GM21360 (cell line): ENCODE measurements around the gene LZIC.
A peak's percentile ranks its signal among the peaks of the same experiment; 100 is the strongest.
"Not testable (repeated sequence)": the region's sequence is repeated elsewhere in the genome, so short reads cannot be mapped to it uniquely, and the experiment has no call there.

Experiments used
- ATAC-seq: cut with Tn5 transposase; IDR thresholded peaks from one replicate; pipeline ENCODE4 v1.9.1; 2021; ENCODE audit warnings: mild to moderate bottlenecking, moderate library complexity; ENCODE audit not compliant: unreplicated experiment

LZIC gene

DNA sequence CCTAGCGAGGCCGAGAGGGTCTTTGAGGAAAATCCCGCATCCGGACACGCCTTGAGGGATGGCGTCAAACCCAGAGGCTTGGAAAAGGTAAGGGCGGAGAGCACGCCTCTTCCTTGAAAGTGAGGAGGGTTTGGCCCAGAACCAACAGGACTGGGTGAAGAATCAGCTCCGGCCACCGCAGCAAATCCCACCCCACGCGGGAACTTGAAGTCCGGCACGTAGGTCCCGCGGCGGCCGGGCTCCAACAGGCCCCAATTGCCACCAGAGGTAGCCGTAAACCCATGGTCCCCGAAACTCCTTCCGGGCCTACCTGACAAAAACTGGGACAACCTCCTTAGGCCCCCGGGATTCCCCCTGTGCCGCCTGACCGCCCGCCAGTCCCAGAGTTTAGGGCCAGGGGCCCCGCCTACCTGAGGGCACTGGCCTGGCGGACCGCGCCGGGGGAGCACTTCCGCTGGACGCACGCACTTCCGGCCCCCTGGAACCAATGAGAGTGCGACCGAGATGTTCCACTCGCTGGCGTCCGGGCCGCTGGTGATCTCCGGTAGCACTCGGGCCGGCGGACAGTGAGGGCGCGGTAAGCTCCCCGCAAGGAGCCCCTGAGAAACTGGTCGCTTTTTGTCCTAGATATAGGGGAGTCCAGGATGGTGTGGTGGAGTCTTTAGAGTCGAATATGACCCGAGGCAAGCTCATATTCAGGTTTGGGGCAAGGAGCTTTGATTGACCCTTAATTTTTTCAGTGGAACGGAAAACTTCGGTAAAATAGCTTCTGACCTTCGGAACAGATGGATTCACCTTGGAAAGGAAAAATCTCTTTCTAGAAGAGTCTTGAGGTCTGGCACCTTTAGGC lies at the start of gene LZIC, which contains the start of gene NMNAT1:
Gene LZIC (minus strand): TSS at position 453 of the 850 bp plus-strand sequence. CDS start 6,772 bp downstream, outside the sequence.
Gene NMNAT1 (plus strand): TSS at position 537 of the 850 bp plus-strand sequence. CDS start 28,599 bp downstream, outside the sequence.
- ATAC-seq, result peak; percentile 94

DNA sequence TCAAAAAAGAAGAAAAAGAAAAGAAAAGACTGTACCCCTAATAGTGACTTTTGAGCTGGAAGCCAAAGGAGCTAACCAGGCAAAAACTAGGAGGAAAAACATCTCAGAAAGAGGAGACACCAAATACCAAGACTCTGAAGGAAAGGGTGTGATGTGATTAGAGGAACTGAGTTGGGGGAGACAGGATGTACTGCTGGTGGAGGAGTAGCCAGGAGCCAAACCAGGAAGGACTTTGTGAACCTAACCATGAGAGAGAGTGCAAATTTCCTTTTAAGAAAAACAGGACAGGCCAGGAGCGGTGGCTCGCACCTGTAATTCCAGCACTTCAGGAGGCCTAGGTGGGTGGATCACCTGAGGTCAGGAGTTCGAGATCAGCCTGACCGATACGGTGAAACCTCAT lies 49.7 kb upstream of the LZIC start:
- ATAC-seq, result no peak

GRCh38 chr1:9990944-9991343 lies 47.8 kb upstream of the LZIC start:
- ATAC-seq, result no peak

- no peak for ATAC-seq
These were observed 46.6 kb upstream of the LZIC start for GRCh38 chr1:9989773-9990172.

DNA sequence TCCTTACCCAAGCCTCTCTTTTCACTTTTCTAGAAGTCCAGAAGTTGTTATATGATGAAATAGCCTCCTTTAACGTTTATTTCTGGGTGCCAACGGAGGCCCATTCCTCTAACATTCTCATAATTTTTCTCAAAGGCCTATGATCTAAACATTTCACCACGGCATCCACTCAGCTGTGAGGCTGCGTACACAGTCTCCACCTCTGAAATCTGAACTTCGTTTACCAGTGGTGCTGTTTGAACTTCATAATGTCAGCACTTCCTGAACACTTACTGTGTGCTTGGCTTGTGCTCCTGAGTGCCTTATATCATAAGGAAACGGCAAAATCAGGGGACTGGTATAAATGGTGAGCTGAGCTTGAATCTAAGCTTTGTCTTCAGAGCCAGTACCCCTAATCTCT lies 41.8 kb upstream of the LZIC start:
- no peak for ATAC-seq

DNA sequence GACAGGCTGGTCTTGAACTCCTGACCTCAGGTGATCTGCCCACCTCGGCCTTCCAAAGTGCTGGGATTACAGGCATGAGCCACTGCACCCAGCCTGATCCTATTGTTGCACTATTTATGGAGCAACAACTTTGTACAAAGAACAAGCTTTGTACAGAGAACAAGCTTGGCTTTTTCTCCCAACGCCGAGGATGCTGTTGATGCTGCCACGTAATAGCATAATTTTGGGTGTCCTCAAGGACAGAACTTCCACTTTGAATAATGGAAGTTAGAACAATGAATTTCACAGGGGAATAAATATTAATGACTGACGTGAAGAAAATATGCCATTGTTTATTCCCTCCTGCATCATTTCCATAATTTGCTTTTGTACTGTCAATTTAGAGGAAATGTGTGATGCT lies 41.1 kb upstream of the LZIC start:
- ATAC-seq, result no peak

DNA sequence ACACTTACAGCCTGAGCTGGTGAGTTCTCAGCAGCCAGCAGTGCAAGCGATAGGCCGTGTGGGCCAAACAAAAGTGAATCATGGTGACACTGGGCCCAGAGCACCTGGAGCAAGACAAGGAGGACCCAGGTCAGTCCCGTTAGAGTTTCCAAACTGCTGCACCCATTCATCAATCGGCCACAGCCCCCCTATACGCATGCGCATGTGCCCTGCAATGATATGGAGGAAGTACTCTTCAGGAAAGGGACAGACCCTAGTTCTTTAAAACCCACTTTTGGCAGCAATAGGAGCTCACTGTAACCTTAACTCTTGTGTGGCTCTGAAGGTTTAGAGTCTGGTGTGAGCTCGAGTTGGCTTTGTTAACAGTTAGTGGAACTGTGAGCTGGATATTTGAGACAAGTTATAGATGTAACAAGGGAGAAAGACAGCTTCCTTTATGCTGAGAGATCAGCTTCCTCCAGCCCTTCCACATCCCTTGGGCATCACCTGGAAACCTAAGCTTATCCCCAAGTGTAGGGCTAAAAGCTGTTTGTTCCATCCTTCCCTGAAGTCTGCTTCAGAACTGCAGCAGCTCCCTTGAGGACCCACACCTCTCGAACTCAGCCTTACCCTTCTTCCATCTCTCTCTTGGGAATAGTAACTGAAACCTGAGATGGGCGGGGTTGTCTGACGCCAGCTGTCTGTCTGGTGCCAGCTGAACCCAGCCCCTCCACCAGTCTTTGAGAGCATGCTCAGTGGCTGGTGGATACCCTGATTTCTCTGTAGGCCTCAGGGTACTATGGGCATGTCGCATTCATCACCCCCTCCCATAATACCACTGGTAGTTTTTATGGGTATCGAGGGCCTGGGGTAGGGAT lies 17.7 kb upstream of the LZIC start:
- no peak for ATAC-seq

DNA sequence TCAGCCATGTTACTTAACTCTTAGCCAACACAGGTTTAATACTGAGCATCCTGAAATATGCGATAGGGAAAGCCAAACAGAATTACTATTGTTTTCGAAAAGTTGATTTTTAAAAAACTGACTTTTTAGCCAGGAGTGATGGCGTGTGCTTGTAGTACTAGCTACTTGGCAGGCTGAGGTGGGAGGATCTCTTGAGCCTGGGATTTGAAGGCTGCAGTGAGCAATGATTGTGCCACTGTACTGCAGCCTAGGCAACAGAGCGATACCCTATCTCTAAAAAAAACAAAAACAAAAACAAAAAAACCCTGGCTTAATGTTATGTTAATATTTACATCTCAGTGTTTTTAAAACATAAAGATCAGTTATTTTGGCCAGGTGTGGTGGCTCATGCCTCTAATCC lies 16.8 kb upstream of the LZIC start:
- no peak for ATAC-seq

DNA sequence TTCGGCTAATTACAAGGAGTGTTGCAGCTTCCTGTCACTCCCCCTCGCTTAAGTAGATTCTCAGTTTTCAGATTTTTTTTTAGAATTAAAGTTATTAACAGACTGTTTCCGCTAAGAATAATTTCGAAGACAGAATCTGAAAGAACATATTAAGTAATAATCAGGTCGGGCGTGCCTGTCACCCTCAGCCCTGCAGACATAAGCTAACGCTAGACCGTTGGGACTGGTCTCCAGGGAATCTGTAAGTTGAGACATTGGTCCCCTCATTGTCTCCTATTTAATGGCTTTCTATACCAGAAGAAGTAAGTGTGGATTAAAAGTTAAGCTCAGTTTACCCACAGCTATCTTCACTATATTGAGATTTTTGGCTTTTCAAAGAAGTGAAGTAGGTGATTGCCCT lies 14.5 kb upstream of the LZIC start:
- no peak for ATAC-seq

DNA sequence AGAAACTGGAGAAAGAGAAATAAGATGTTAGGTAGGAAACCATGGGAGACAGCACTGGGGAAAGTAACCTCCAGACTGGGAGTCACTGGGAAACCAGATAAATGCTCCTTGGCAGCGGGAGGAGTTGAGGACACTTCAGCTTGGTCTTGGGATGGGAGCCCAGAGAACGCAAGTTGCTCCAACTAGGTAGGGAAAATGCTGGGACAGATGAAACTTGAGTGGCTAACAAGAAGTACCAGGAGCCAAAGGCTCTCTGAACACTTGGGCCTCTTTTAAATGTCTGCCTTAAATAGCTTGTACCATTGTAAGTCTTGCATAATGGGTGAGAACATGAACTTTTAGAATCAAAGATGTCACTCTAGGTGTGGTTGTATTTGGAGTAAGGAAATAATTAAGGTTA lies 3.1 kb upstream of the LZIC start:
- no peak for ATAC-seq

GRCh38 chr1:9942399-9942938 lies 722 bp downstream of the LZIC start:
- no peak for ATAC-seq

DNA sequence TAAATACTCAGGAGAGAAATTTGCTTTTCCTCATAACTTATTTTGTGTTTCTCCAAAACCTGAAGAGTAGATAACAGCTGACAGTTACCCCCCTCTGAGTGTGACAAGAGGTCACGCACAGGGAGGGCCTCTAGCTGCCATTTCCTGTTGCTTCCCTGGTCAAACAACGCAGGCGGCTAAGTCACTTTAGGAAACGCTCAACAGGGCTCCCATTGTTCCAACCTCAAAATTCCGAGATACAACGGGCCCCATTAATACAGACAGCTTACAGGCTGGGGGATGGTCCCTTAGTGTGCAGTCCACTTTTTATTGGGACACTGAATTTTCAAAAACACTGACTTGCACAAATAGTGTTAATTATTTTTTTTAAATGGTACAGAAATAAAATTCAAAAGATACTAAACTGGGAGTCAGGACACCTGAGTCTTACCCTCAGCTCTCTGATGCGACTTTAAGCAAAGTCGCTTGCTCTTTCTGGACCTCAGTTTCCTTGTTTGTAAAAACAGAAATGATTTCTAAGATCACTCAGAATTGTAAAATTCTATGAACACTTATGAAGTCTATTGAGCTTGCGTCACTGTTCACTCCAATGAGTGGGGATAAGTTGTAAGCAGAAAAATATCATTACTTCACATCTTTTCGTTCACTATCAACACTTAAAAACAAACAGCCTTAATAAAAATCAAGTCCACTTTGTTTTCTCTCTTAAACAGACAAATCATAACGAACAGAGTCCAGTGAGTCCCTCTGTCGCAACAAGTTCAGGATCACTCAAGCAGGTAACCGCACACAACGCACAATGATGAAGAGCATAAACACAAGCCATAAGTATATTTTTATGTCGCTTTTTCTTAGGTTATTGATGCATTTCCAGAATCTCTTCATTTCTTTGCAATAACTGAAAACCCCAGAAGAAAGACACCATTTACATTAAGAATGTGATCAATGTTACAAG lies 13.5 kb downstream of the LZIC start:
- ATAC-seq, result no peak

GRCh38 chr1:9927259-9927658 lies 15.9 kb downstream of the LZIC start:
- no peak for ATAC-seq

- ATAC-seq, result no peak
These were observed 20.8 kb downstream of the LZIC start for GRCh38 chr1:9922342-9922741.

DNA sequence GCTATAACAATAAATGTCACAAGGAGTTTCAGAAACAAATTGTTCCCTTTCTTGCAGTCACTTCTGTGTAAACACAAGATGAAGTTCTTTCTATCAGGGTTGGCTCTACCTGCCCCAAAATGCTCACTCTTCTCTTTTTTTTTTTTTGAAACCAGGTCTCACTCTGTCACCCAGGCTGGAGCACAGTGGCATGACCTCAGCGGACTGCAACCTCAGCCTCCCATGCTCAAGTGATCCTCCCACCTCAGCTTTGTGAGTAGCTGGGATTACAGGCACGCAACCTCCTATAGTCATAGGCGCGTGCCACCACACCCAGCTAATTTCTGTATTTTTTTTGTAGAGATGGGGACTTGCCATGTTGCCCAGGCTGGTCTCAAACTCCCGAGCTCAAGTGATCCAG lies 22.6 kb downstream of the LZIC start:
- ATAC-seq, result no peak

GRCh38 chr1:9917901-9918300 lies 25.3 kb downstream of the LZIC start:
- ATAC-seq, result no peak

DNA sequence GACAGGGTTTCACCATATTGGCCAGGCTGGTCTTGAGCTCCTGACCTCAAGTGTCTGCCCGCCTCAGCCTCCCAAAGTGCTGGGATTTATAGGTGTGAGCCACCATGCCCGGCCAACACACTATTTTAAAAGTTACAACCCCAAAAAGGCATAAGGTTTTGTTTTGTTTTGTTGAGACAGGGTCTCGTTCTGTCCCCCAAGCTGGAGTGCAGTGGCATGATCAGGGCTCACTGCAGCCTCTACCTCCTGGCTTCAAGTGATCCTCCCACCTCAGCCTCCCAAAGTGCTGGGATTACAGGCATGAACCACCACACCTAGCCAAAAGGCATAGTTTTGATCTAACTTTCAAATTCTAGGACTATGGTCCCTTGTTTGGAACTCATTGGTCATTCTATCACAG lies 25.7 kb downstream of the LZIC start:
- not testable (repeated sequence) for ATAC-seq

- no peak for ATAC-seq
These were observed 26.7 kb downstream of the LZIC start for GRCh38 chr1:9916452-9916851.

DNA sequence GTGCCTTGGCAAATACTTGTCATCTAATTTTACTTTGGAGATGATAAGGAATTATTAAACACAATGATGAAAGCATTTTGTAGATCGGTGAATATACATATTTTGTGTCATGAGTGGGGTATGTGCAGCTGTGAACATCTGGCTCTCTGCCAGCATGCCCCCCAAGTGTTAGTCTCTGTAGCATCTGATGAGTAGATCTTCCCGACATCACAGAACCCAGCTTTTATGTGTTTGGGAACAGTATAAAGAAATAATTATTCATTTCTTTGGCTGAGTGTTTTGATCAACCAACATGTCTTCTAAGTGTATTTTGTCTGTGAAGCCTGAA lies 28.6 kb downstream of the LZIC start:
- ATAC-seq, result no peak

DNA sequence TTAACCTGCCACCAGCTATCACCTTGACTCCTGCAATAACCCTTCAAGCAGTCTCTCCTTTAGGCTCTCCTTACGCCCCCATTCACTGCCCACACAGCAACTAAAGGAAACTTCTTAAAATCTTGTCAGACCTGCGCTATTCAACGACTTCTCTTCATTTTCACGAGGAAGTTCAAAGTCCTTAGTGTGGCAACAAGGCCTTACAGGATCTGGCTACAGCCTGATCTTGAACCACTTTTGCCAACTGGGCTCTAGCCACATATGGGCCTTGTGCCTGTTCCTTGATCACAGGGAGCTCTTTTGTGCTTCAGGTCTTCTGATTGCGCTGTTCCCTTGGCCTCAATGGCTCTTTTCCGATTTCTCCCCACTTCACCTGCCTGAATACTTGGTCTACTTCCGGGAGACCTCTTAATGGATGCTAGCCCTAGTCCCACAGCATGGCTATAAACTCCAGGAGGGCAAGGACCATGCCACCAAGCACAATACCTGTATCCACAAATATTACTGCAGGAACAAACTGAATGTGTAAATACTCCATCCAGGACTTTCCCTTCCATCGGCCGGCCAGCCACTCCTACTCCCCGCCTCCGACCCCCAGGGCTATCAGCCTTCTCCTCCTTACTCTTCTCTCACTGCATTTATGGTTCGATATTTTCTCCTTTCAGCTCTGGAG lies 30.8 kb downstream of the LZIC start:
- no peak for ATAC-seq
